ENCODE measurements around the gene ABHD8.
A peak's percentile ranks its signal among the peaks of the same experiment; 100 is the strongest.

The ABHD8 gene

DNA sequence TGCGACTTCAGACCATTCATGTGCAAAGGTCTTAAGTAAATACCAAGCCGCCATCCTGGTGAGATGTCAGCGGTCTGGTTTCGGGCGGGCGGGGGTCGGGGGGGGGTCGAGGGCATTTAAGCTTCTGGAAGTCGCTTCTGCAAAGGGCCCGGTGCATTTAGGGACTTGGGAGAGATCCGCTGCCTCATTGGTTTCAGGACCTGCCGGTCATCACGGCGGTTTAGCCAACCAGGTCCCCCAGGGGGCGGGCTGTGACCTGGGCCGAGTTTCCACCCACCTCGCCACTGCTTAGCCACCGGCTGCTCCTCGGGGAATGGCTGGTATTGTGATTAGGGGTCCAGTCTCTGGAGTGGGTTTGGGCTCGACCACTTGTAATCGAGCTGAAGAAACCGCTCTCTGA is 13.7 kb downstream of the ABHD8 start:
- peak; percentile 62 for DNase-seq (ENCODE audit: extremely low read depth, low read depth)

DNA sequence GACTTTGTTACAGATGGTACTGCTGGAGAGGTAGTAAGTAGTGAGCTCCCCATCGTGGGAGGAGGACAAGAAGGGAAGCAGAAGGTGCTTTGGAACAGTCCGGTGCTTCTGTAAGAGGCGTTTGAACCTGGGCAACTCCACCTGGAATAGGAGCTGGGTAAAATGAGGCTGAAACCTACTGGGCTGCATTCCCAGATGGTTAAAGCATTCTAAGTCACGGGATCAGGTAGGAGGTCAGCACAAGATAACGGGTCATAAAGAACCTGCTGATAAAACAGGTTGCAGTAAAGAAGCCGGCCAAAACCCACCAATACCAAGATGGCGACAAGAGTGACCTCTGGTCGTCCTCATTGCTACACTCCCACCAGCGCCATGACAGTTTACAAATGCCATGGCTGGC is 16.5 kb downstream of the ABHD8 start:
- TF ChIP-seq, protein P1, sequence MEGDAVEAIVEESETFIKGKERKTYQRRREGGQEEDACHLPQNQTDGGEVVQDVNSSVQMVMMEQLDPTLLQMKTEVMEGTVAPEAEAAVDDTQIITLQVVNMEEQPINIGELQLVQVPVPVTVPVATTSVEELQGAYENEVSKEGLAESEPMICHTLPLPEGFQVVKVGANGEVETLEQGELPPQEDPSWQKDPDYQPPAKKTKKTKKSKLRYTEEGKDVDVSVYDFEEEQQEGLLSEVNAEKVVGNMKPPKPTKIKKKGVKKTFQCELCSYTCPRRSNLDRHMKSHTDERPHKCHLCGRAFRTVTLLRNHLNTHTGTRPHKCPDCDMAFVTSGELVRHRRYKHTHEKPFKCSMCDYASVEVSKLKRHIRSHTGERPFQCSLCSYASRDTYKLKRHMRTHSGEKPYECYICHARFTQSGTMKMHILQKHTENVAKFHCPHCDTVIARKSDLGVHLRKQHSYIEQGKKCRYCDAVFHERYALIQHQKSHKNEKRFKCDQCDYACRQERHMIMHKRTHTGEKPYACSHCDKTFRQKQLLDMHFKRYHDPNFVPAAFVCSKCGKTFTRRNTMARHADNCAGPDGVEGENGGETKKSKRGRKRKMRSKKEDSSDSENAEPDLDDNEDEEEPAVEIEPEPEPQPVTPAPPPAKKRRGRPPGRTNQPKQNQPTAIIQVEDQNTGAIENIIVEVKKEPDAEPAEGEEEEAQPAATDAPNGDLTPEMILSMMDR (IDR thresholded peaks at IDR 0.05; ENCODE audit: low read depth, low read length): no peak
- DNase-seq (ENCODE audit: extremely low read depth, low read depth): no peak

More for the DNA sequence above, 13.7 kb downstream of the ABHD8 start:
- TF ChIP-seq, protein P1 (IDR thresholded peaks at IDR 0.05; ENCODE audit: low read depth, low read length): no peak

DNA sequence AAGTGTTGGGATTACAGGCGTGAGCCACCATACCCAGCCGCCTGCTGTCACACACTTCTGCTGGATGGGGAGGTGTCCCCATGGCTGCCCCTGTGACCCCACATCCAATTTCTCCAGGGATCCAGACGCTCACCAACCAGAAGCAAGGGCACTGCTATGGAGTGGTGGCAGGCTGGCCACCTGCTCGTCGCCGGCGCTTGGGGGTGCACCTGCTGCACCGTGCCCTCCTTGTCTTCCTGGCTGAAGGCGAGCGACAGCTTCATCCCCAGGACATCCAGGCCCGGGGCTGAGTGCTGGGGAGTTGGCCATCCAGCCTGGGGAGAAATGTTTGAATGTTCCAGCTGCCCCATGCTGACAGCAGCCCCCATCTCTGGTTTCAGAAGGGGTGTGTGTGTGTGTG is 17.0 kb downstream of the ABHD8 start:
- no peak for DNase-seq (ENCODE audit: extremely low read depth, low read depth)
- TF ChIP-seq, protein P1 (IDR thresholded peaks at IDR 0.05; ENCODE audit: low read depth, low read length): no peak

DNA sequence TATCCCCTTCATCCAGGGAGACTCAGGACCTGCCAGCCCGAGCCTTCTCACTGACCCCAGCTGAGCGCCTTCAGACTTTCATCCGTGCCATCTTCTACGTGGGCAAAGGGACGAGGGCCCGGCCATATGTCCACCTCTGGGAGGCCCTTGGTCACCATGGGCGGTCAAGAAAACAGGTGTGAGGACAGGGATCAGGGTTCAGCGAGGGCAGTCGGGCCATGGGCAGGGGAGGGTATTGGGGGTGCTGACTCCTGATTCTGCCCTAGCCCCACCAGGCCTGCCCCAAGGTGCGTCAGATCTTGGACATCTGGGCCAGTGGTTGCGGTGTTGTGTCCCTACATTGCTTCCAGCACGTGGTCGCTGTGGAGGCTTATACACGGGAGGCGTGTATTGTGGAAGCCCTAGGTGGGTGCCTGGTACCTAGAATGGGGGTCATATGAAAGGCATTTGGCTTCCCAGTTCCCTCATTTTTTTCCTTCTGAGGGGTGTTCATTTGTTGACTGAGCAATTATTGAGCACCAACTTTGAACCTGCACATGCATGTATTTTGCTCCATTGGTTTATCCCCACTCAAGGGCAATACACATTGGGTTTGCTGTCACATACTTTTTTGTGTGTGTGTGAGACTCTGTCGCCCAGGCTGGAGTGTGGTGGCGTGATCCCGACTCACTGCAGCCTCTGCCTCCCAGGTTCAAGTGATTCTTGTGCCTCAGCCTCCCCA is 17.6 kb downstream of the ABHD8 start:
- DNase-seq (ENCODE audit: extremely low read depth, low read depth): no peak

DNA sequence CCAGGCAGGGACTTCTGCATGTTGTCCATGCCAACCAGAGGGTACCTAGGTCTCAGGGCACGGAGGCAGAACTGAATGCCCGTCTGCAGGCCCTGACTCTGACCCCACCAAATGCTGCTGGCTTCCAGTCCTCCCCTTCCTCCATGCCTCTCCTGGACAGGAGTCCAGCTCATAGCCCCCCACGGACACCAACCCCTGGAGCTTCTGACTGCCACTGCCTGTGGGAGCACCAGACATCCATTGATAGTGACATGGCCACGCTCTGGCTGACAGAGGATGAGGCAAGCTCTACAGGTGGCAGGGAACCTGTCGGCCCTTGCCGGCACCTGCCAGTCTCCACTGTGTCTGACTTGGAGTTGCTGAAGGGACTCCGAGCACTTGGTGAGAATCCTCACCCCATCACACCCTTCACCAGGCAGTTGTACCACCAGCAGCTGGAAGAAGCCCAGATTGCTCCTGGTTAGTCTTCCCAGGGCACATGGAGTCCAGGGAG is 19.7 kb downstream of the ABHD8 start:
- TF ChIP-seq, protein P1 (IDR thresholded peaks at IDR 0.05; ENCODE audit: low read depth, low read length): no peak
- no peak for DNase-seq (ENCODE audit: extremely low read depth, low read depth)

More for the DNA sequence above, 17.6 kb downstream of the ABHD8 start:
- TF ChIP-seq, protein P1 (IDR thresholded peaks at IDR 0.05; ENCODE audit: low read depth, low read length): no peak

DNA sequence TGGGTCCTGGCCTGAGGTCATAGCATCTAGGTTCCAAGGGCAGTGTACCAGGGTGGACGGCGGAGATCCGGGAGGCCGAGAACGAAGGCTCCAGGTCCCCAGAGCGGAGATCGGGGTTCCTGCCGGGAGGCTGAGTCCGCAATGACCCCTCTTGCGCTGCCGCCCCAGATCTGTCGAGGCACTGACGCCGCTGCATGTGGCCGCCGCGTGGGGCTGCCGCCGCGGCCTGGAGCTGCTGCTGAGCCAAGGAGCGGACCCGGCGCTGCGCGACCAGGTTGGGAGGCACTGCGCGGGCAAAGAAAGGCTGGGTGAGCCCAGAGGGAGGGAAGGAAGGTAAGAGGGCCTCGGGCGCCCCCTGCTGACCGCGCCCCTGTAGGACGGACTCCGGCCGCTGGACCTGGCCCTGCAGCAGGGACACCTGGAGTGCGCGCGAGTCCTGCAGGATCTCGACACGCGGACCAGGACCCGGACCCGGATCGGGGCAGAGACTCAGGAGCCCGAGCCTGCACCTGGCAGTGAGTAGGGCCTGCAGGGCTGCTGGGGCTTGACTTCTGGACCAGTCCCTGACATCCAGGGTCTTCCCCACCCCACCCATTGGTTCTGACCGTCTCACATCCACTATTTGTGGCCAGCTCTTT is 20.6 kb downstream of the ABHD8 start:
- TF ChIP-seq, protein P1 (IDR thresholded peaks at IDR 0.05; ENCODE audit: low read depth, low read length): peak; percentile 81
- DNase-seq (ENCODE audit: extremely low read depth, low read depth): no peak

Data from AG09319 (cell line).